Measurements from ENCODE around the gene PCSK4. TPM values are rescaled to one million over a fixed set of nuclear protein-coding genes. Genes with fewer than 3 reads are reported as not detected.
A peak's percentile ranks its signal among the peaks of the same experiment; 100 is the strongest.

Gene PCSK4
- total RNA-seq, 1 experiment from 2014 or later: 9.9 TPM

DNA sequence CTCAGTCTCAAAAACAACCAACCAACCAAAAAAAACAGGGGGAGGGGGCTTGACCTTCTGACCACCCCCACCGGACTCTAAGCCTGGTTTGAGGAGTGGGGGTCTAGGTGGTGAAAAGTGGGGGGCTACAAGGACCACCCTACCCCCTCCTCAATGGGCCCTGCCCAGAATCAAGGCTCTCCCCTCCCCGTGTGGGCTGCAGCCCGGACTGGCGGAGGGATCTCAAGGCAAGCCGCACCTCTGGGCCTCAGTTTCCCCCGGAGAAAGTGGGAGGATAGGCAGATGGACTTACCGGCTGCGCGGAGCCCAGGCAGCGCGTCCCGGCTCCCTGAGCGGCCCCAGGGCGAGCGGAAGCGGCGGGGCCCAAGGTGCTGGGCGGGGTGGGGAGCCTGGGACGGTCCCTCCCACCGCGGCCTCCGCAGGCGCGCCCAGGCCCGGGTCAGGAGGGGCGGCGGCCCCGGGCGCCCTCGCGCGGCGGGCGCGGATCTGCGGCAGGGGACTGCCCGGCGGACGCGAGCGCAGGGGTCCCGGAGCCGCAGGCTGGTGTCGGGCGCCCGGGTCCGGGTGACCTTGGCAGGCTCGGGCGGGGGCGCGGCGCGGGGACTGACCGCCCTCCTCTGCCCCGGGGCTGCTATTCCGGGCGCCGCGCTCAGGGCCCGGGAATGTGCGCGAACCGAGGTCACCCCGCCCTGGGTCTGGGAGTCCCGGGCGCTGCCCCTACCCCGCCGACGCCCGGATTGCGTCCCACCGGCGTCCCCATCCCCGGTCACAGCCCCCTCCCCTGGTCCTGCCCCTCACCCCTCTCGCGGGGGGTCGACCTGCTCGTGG, 22.7 kb upstream of the PCSK4 start, which contains the start of gene ADAMTSL5:
Gene ADAMTSL5 (minus strand): TSS at position 349 of the 828 bp plus-strand sequence. CDS start 2,076 bp downstream, outside the sequence.
- no peaks in the 10 kb centered on the region for H3K4me1 ChIP-seq (ENCODE audit: control insufficient read depth, insufficient read depth, low read length)
- H3K4me3 ChIP-seq (ENCODE audit: low read depth in 2 of 2, low read length in 2 of 2): peak within 1 kb of the TSS; percentile 63 to 74
- no peaks in the 10 kb centered on the region for H3K9me3 ChIP-seq (ENCODE audit: control insufficient read depth, insufficient read depth, low read depth, low read length)
- ChIA-PET POLR2A (no interaction called here), CTCF (no interaction called here)
- ATAC-seq (peak; percentile 92), DNase-seq (ENCODE audit: low read depth, low spot score) (no peak)
- intact Hi-C loops (cut with micrococcal nuclease; ENCODE audit: unreplicated experiment) (no loop called here), in situ Hi-C loops (cut with HindIII; ENCODE audit: low pct_unique_long_range_greater_than_20kb, low sequenced_read_pairs) (no loop called here)
- H3K27ac ChIP-seq (ENCODE audit: low read length): peak within 1 kb of the TSS; percentile 82
- TF ChIP-seq POLR2AphosphoS5 (IDR thresholded peaks at IDR 0.05; ENCODE audit: low read depth, low read length): 0 out of 2 replicates have a peak, but pooled peaks have one; percentile 40
- TF ChIP-seq, protein P1, sequence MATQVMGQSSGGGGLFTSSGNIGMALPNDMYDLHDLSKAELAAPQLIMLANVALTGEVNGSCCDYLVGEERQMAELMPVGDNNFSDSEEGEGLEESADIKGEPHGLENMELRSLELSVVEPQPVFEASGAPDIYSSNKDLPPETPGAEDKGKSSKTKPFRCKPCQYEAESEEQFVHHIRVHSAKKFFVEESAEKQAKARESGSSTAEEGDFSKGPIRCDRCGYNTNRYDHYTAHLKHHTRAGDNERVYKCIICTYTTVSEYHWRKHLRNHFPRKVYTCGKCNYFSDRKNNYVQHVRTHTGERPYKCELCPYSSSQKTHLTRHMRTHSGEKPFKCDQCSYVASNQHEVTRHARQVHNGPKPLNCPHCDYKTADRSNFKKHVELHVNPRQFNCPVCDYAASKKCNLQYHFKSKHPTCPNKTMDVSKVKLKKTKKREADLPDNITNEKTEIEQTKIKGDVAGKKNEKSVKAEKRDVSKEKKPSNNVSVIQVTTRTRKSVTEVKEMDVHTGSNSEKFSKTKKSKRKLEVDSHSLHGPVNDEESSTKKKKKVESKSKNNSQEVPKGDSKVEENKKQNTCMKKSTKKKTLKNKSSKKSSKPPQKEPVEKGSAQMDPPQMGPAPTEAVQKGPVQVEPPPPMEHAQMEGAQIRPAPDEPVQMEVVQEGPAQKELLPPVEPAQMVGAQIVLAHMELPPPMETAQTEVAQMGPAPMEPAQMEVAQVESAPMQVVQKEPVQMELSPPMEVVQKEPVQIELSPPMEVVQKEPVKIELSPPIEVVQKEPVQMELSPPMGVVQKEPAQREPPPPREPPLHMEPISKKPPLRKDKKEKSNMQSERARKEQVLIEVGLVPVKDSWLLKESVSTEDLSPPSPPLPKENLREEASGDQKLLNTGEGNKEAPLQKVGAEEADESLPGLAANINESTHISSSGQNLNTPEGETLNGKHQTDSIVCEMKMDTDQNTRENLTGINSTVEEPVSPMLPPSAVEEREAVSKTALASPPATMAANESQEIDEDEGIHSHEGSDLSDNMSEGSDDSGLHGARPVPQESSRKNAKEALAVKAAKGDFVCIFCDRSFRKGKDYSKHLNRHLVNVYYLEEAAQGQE (IDR thresholded peaks at IDR 0.05; ENCODE audit: insufficient read depth in 1 of 2, low read depth in 2 of 2, low read length in 1 of 2): no peak
- no peak; the same call in 1 of the 2 replicates for TF ChIP-seq SIN3A (IDR thresholded peaks at IDR 0.05; ENCODE audit: borderline replicate concordance, insufficient read depth, low read depth, low read length)
- no peak for TF ChIP-seq TCF7L2 (IDR thresholded peaks at IDR 0.05; ENCODE audit: low read depth, low read length)
- TF ChIP-seq, protein P2, sequence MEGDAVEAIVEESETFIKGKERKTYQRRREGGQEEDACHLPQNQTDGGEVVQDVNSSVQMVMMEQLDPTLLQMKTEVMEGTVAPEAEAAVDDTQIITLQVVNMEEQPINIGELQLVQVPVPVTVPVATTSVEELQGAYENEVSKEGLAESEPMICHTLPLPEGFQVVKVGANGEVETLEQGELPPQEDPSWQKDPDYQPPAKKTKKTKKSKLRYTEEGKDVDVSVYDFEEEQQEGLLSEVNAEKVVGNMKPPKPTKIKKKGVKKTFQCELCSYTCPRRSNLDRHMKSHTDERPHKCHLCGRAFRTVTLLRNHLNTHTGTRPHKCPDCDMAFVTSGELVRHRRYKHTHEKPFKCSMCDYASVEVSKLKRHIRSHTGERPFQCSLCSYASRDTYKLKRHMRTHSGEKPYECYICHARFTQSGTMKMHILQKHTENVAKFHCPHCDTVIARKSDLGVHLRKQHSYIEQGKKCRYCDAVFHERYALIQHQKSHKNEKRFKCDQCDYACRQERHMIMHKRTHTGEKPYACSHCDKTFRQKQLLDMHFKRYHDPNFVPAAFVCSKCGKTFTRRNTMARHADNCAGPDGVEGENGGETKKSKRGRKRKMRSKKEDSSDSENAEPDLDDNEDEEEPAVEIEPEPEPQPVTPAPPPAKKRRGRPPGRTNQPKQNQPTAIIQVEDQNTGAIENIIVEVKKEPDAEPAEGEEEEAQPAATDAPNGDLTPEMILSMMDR (IDR thresholded peaks at IDR 0.05): peak; percentile 73
- peaks cover 2% of the 10 kb centered on the region; the same call in 1 of the 2 replicates for H3K36me3 ChIP-seq (ENCODE audit: control insufficient read depth, insufficient read depth, low read length)
- no TSS peak for BruUV-seq (replicated peaks)
- H3K27me3 ChIP-seq (ENCODE audit: control insufficient read depth, insufficient read depth, low read length): no peaks in the 10 kb centered on the region

DNA sequence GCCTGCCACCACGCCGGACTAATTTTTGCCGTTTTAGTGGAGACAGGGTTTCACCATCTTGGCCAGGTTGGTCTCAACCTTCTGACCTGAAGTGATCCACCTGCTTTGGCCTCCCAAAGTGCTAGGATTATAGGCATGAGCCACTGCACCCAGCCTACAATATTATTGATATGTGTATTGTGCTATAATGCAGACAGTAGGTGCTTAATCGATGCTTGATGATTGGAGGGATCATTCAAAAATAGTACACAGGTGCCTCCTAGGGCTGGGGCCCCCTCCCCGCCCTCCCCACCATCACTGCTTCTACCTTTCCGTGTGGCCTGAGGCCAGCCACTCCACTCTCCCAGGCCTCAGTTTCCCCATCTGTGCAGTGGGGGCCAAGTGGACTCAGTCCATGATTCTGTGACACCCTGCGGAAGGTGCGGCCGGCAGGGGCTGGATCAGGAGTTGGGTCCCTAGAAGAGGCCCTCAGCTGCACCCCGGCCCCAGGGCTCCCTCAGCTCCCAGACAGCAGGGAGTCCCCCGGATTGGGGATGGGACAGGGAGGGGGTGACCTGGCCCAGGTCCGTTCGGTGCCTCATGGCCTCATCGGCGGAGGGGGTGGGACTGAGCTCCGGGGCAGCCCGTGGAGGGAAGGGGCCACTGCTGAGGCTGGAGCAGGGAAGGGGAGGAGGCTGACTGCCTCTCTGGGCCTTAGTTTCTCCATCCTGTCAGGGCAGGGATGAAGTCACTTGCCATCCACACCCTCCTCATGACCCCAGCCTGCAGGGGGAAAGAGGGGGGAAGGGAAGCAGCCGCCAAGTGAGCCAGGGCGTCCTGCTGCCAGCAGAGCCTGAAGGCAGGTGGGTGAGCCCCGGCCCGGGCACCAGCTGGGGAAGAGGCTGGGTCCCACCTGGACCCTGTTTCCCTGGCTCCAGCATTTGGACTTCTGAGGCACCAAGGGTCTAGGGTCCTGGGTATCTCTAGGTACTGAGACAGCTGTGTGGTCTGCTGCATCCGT, 21.5 kb upstream of the PCSK4 start:
- ATAC-seq (no peak), DNase-seq (ENCODE audit: low read depth, low spot score) (no peak)
- no peak for TF ChIP-seq SIN3A (IDR thresholded peaks at IDR 0.05; ENCODE audit: borderline replicate concordance, insufficient read depth, low read depth, low read length)
- TF ChIP-seq, protein P2 (IDR thresholded peaks at IDR 0.05): no peak
- TF ChIP-seq, protein P1 (IDR thresholded peaks at IDR 0.05; ENCODE audit: insufficient read depth in 1 of 2, low read depth in 2 of 2, low read length in 1 of 2): no peak
- TF ChIP-seq TCF7L2 (IDR thresholded peaks at IDR 0.05; ENCODE audit: low read depth, low read length): no peak
- no peak for TF ChIP-seq POLR2AphosphoS5 (IDR thresholded peaks at IDR 0.05; ENCODE audit: low read depth, low read length)
- Histone ChIP-seq H3K36me3 (ENCODE audit: control insufficient read depth, insufficient read depth, low read length) (peaks cover 2% of the 10 kb centered on the region; the same call in 1 of the 2 replicates), H3K27ac (ENCODE audit: low read length) (no peak overlapping the region), H3K4me1 (ENCODE audit: control insufficient read depth, insufficient read depth, low read length) (no peaks in the 10 kb centered on the region), H3K4me3 (ENCODE audit: low read depth in 2 of 2, low read length in 2 of 2) (peak overlapping the region; percentile 63 to 74; a peak in 3 of 4 replicates), H3K9me3 (ENCODE audit: control insufficient read depth, insufficient read depth, low read depth, low read length) (no peaks in the 10 kb centered on the region), H3K27me3 (ENCODE audit: control insufficient read depth, insufficient read depth, low read length) (no peaks in the 10 kb centered on the region)
- intact Hi-C loops (cut with micrococcal nuclease; ENCODE audit: unreplicated experiment): no loop called here
- ChIA-PET POLR2A (no interaction called here), CTCF (no interaction called here)
- in situ Hi-C loops (cut with HindIII; ENCODE audit: low pct_unique_long_range_greater_than_20kb, low sequenced_read_pairs): no loop called here
- no TSS peak for BruUV-seq (replicated peaks)

Data from Panc1 (cell line).